IMR-90 (cell line): ENCODE data around the gene AMY1C. TPM values are rescaled to one million over a fixed set of nuclear protein-coding genes. Genes with fewer than 3 reads are reported as not detected.
A peak's percentile ranks its signal among the peaks of the same experiment; 100 is the strongest.

Source experiments
- ATAC-seq: fragments of 200-7000 bp; cut with Tn5 transposase; 2 replicates; pipeline ENCODE4 v1.9.1; 2020; ENCODE audit warnings: low read depth, mild to moderate bottlenecking, moderate library complexity
- BruUV-seq: library from RNA; stranded (reverse); fragments of 400-500 nt; replicated peaks from 2 replicates; lab custom pipeline; 2021; lab: Mats Ljungman, UMichigan
- CTCF ChIA-PET: fragments of 300-600 bp; formaldehyde crosslinking; extraction: SDS; loops from one replicate; lab custom pipeline; 2021; ENCODE audit warnings: antibody characterized with exemption; lab: Yijun Ruan, JAX
- POLR2A ChIA-PET: fragments of 300-600 bp; sonication (Branson Sonifier 250); formaldehyde crosslinking; loops from one replicate; lab custom pipeline; 2022; ENCODE audit warnings: antibody characterized with exemption; ENCODE audit not compliant: unreplicated experiment; lab: Charles Lee
- DNase-seq: peaks from one replicate; pipeline ENCODE4 v3.0.0; 2013
- H2AFZ ChIP-seq: replicated peaks from 2 replicates; pipeline ENCODE3; 2013; ENCODE audit warnings: low read length, mild to moderate bottlenecking; ENCODE audit not compliant: poor library complexity
- H2AK5ac ChIP-seq: 2 replicates; pipeline ENCODE4 v1.6.1; 2013; ENCODE audit warnings: low read depth, low read length, inconsistent platforms
- H2AK9ac ChIP-seq: replicated peaks from 2 replicates; pipeline ENCODE3; 2013; ENCODE audit warnings: mild to moderate bottlenecking, low read depth, low read length, moderate library complexity; ENCODE audit not compliant: poor library complexity
- H2BK120ac ChIP-seq: 2 replicates; pipeline ENCODE4 v1.6.1; 2013; ENCODE audit warnings: low read depth, low read length, inconsistent platforms
- H2BK15ac ChIP-seq: 3 replicates; pipeline ENCODE4 v1.6.1; 2013; ENCODE audit warnings: low read depth, low read length, inconsistent platforms
- H2BK20ac ChIP-seq: 2 replicates; pipeline ENCODE4 v1.6.1; 2013; ENCODE audit warnings: low read depth, mild to moderate bottlenecking, inconsistent platforms, low read length, moderate library complexity
- H2BK5ac ChIP-seq: 2 replicates; pipeline ENCODE4 v1.6.1; 2013; ENCODE audit warnings: mild to moderate bottlenecking, low read depth, low read length, inconsistent platforms; ENCODE audit not compliant: poor library complexity, severe bottlenecking
- H3K14ac ChIP-seq: replicated peaks from 2 replicates; pipeline ENCODE4 v1.6.1; 2013; ENCODE audit warnings: low read depth, low read length, inconsistent platforms
- H3K18ac ChIP-seq: 2 replicates; pipeline ENCODE4 v1.6.1; 2013; ENCODE audit warnings: low read depth, low read length, control low read depth
- H3K23ac ChIP-seq: 2 replicates; pipeline ENCODE4 v1.6.1; 2013; ENCODE audit warnings: low read depth, low read length, inconsistent platforms
- H3K27ac ChIP-seq: 2 replicates; pipeline ENCODE4 v1.5.1; 2013; ENCODE audit warnings: mild to moderate bottlenecking, control low read depth, low read length; ENCODE audit not compliant: insufficient read depth
- H3K27me3 ChIP-seq: 2 replicates; pipeline ENCODE4 v1.6.1; 2013; ENCODE audit warnings: low read length; ENCODE audit not compliant: control insufficient read depth, insufficient read depth
- H3K36me3 ChIP-seq: 2 replicates; pipeline ENCODE4 v1.6.1; 2013; ENCODE audit warnings: low read length, mixed read lengths; ENCODE audit not compliant: control insufficient read depth, insufficient read depth
- H3K4ac ChIP-seq: 2 replicates; pipeline ENCODE4 v1.6.1; 2013; ENCODE audit warnings: low read depth, low read length, inconsistent platforms
- H3K4me1 ChIP-seq: 2 replicates; pipeline ENCODE4 v1.6.1; 2013; ENCODE audit warnings: low read length, mixed read lengths; ENCODE audit not compliant: control insufficient read depth, insufficient read depth
- H3K4me2 ChIP-seq: 2 replicates; pipeline ENCODE4 v1.6.1; 2013; ENCODE audit warnings: low read depth, mild to moderate bottlenecking, control low read depth, low read length, moderate library complexity
- H3K4me3 ChIP-seq: 2 replicates; pipeline ENCODE4 v1.5.1; 2013; ENCODE audit warnings: low read depth, mild to moderate bottlenecking, control low read depth, low read length, moderate library complexity; ENCODE audit not compliant: insufficient read depth
- H3K56ac ChIP-seq: 2 replicates; pipeline ENCODE4 v1.6.1; 2013; ENCODE audit warnings: low read length, inconsistent platforms; ENCODE audit not compliant: insufficient read depth; ENCODE audit errors: extremely low read depth
- H3K79me1 ChIP-seq, 2 experiments: 2 replicates each; pipeline ENCODE4 v1.6.1; 2013; ENCODE audit warnings: low read length in 2 of 2, inconsistent platforms in 1 of 2, low read depth in 1 of 2
- H3K9ac ChIP-seq: 2 replicates; pipeline ENCODE4 v1.6.1; 2013; ENCODE audit warnings: low read depth, low read length, control low read depth
- H3K9me1 ChIP-seq: 2 replicates; pipeline ENCODE4 v1.6.1; 2013; ENCODE audit warnings: low read length, inconsistent platforms; ENCODE audit not compliant: insufficient read depth
- H3K9me3 ChIP-seq: 2 replicates; pipeline ENCODE4 v1.6.1; 2013; ENCODE audit warnings: low read length; ENCODE audit not compliant: control insufficient read depth, insufficient read depth
- H4K20me1 ChIP-seq: 2 replicates; pipeline ENCODE4 v1.6.1; 2013; ENCODE audit warnings: low read length, inconsistent platforms; ENCODE audit not compliant: insufficient read depth
- H4K5ac ChIP-seq: 2 replicates; pipeline ENCODE4 v1.6.1; 2013; ENCODE audit warnings: mild to moderate bottlenecking, low read depth, low read length, control low read depth
- H4K8ac ChIP-seq, 2 experiments: 2 replicates each; pipeline ENCODE4 v1.6.1; 2013; ENCODE audit warnings: low read depth in 2 of 2, low read length in 2 of 2, control low read depth in 1 of 2, inconsistent platforms in 1 of 2
- H4K91ac ChIP-seq: 2 replicates; pipeline ENCODE4 v1.6.1; 2013; ENCODE audit warnings: low read depth, low read length, inconsistent platforms; ENCODE audit not compliant: insufficient read depth
- CTCF ChIP-seq: conservative IDR thresholded peaks from 2 replicates; pipeline ENCODE4 v1.5.1; 2012; ENCODE audit warnings: mild to moderate bottlenecking, low read depth, low read length, improper control_type of control experiment
- MXI1 ChIP-seq: IDR thresholded peaks from 2 replicates; pipeline ENCODE4 v1.6.1; 2012; ENCODE audit warnings: low read depth, mild to moderate bottlenecking, low read length, moderate library complexity, borderline replicate concordance
- RAD21 ChIP-seq: IDR thresholded peaks from 2 replicates; pipeline ENCODE4 v1.6.1; 2012; ENCODE audit warnings: low read length, improper control_type of control experiment
- WGBS, 2 experiments: methylation state at CpG; one replicate each; pipeline versions ENCODE4 v1.1.5 to v1.1.7; 2013; ENCODE audit warnings: missing lambda C conversion rate in 2 of 2; ENCODE audit not compliant: insufficient read length in 1 of 2; ENCODE audit errors: extremely low coverage in 2 of 2; 5-methylcytosine and 5-hydroxymethylcytosine counted together
- dilution Hi-C: fragments of 300-500 bp; cut with HindIII; formaldehyde crosslinking; loops from one replicate; pipeline ENCODE4 v1.14.3; 2018; ENCODE audit warnings: low sequenced_read_pairs; ENCODE audit not compliant: unreplicated experiment
- in situ Hi-C: fragments of 300-500 bp; cut with MboI; formaldehyde crosslinking; loops from 3 replicates; pipeline ENCODE4 v1.14.3; 2019; ENCODE audit warnings: low sequenced_read_pairs, inconsistent platforms, mixed read lengths
- intact Hi-C: fragments of 100-400 bp; cut with micrococcal nuclease; formaldehyde crosslinking; loops from 2 replicates; pipeline ENCODE4 v1.10.0; 2022
- polyA plus RNA-seq, 3 experiments: library from polyadenylated mRNA; depleted of rRNA; stranded (reverse); fragments of >200 nt; gene quantifications; 2 replicates each; pipeline ENCODE4 v1.2.3, GENCODE V29; 2012; ENCODE audit warnings: low replicate concordance in 1 of 3
- total RNA-seq: library from RNA; depleted of rRNA; stranded (reverse); fragments of >200 nt; gene quantifications from 2 replicates; pipeline ENCODE4 v1.2.3, GENCODE V29; 2012

Gene AMY1C
- total and polyA plus RNA-seq, 2 of the 4 experiments (the other 2 are of a cell fraction) = not detected

GRCh38 chr1:103788377-103788776 lies 38.7 kb downstream of the AMY1C start:
- DNase-seq (no peak), ATAC-seq (no peak)
- dilution Hi-C loops = no loop called here
- no peaks in the 10 kb centered on the region for H3K36me3 ChIP-seq
- no TSS peak for BruUV-seq
- H3K23ac ChIP-seq = no peak overlapping the region
- no peak overlapping the region for H2AK9ac ChIP-seq
- H3K9me3 ChIP-seq = peaks cover 3% of the 10 kb centered on the region
- no peak overlapping the region for H3K56ac ChIP-seq
- H3K4me2 ChIP-seq = no peak overlapping the region
- H3K18ac ChIP-seq = no peak overlapping the region
- no peak overlapping the region for H2AK5ac ChIP-seq
- ChIA-PET CTCF (no interaction called here), POLR2A (no interaction called here)
- no peak overlapping the region for H4K5ac ChIP-seq
- H3K9me1 ChIP-seq = no peaks in the 10 kb centered on the region
- H3K79me1 ChIP-seq = no peaks in the 10 kb centered on the region
- intact Hi-C loops = no loop called here
- WGBS, 2 experiments = no CpG with 5 or more reads among the region's 1 CpG
- no peak overlapping the region for H4K91ac ChIP-seq
- H2BK20ac ChIP-seq = no peak overlapping the region
- in situ Hi-C loops = no loop called here
- H3K27me3 ChIP-seq = no peaks in the 10 kb centered on the region
- H4K20me1 ChIP-seq = no peaks in the 10 kb centered on the region
- no peak overlapping the region for H3K14ac ChIP-seq
- no peak overlapping the region for H3K4ac ChIP-seq
- peak; percentile 35 for TF ChIP-seq RAD21
- no peak for TF ChIP-seq MXI1
- peak; percentile 33 for TF ChIP-seq CTCF
- no peak overlapping the region for H3K9ac ChIP-seq
- no peak overlapping the region for H2AFZ ChIP-seq
- no peak overlapping the region for H3K27ac ChIP-seq
- H2BK15ac ChIP-seq = no peak overlapping the region
- no peaks in the 10 kb centered on the region for H3K4me1 ChIP-seq
- no peak overlapping the region for H3K4me3 ChIP-seq
- no peak overlapping the region for H2BK120ac ChIP-seq
- no peak overlapping the region for H4K8ac ChIP-seq
- H2BK5ac ChIP-seq = no peak overlapping the region
